Activated naive CD4-positive, alpha-beta T cell (primary cell): ENCODE measurements around the gene RINL.

ENCODE experiments used
- DNase-seq, 4 experiments: peaks; one replicate each; lab custom pipeline; 2025; lab: John Stamatoyannopoulos, UW

The RINL gene

GRCh38 chr19:38877781-38878574 is at the start of gene RINL:
Gene RINL, minus strand, starts transcription at chr19:38878275. Its CDS starts 1,533 bp downstream, at chr19:38876742.
- peak in 3 of 4 experiments; percentile 25 to 66 (median 58) for DNase-seq

- no peak for DNase-seq
These were observed 46.3 kb upstream of the RINL start for GRCh38 chr19:38924388-38924787.

- no peak for DNase-seq
These were observed 44.4 kb upstream of the RINL start for GRCh38 chr19:38922482-38922881.

GRCh38 chr19:38921420-38922274 is 43.6 kb upstream of the RINL start:
- no peak for DNase-seq

- DNase-seq, result no peak
These were observed 42.7 kb upstream of the RINL start for GRCh38 chr19:38920602-38921419.

GRCh38 chr19:38919837-38920601 is 41.9 kb upstream of the RINL start:
- DNase-seq, result no peak

GRCh38 chr19:38918526-38918925 is 40.5 kb upstream of the RINL start:
- no peak for DNase-seq

- DNase-seq, result no peak
These were observed 39.9 kb upstream of the RINL start for GRCh38 chr19:38917921-38918491.

- DNase-seq, result no peak
These were observed 39.4 kb upstream of the RINL start for GRCh38 chr19:38917516-38917915.

GRCh38 chr19:38915329-38916321 is 37.5 kb upstream of the RINL start:
- DNase-seq, result no peak

GRCh38 chr19:38913958-38914357 is 35.9 kb upstream of the RINL start:
- no peak for DNase-seq

GRCh38 chr19:38912600-38913514 is 34.8 kb upstream of the RINL start:
- no peak for DNase-seq

GRCh38 chr19:38911388-38912001 is 33.4 kb upstream of the RINL start:
- DNase-seq, result no peak

- no peak for DNase-seq
These were observed 32.4 kb upstream of the RINL start for GRCh38 chr19:38910488-38910887.

GRCh38 chr19:38908911-38909310 is 30.8 kb upstream of the RINL start:
- DNase-seq, result no peak

GRCh38 chr19:38907670-38908069 is 29.6 kb upstream of the RINL start:
- no peak for DNase-seq

- no peak for DNase-seq
These were observed 29.2 kb upstream of the RINL start for GRCh38 chr19:38907227-38907626.

- DNase-seq, result no peak
These were observed 27.5 kb upstream of the RINL start for GRCh38 chr19:38905620-38906019.
